Stimulated activated naive CD4-positive, alpha-beta T cell treated with Interleukin-2 at 50 U/mL for 16 hours (primary cell): ENCODE data around the gene STIM1.
A peak's percentile ranks its signal among the peaks of the same experiment; 100 is the strongest.
"Not testable (repeated sequence)": the region's sequence is repeated elsewhere in the genome, so short reads cannot be mapped to it uniquely, and the experiment has no call there.

Source experiments
- DNase-seq: peaks from one replicate; lab custom pipeline; 2025; lab: John Stamatoyannopoulos, UW

Gene STIM1

GRCh38 chr11:3885855-3886254, 30.4 kb downstream of the STIM1 start:
- no peak for DNase-seq

DNA sequence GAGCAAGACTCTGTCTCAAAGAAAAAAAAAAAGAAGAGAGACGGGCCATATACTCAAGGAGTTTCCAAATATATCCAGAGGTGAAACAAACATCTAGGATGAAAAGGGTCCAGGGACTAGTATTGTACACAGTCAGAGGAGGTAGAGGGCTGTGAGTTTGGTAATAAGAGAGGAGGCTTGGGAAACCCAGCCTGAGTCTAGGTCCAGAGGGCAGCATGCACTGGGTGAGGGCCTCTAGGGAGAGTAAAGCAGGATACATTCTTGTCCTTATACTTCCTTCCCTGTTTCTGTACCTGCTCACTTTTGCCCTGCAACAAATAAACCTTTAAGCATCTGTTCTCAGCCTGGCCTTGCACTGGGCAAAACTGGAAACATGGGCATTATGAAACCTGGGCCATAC, 31.5 kb downstream of the STIM1 start:
- DNase-seq = no peak

- no peak for DNase-seq
These were observed 33.4 kb downstream of the STIM1 start for GRCh38 chr11:3888876-3889275.

DNA sequence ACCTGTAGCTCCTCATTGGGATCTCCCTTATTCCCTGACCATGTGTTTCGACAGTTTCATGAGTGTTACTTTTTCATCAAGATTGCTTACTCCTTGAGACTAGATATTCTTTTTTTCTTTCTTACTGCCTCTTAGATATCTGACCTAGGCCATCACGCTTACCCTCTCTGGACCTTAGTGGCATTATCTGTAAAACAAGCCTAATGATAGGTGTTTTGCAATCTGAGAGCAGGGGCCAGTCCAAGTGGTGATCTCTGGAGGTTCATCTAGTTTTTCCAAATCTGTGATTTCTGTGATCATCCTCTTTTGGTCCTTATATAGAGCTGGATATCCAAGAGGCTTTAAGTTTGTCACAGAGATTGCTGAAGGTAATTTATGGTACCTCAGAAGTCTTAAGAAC, 34.5 kb downstream of the STIM1 start:
- DNase-seq = no peak

DNA sequence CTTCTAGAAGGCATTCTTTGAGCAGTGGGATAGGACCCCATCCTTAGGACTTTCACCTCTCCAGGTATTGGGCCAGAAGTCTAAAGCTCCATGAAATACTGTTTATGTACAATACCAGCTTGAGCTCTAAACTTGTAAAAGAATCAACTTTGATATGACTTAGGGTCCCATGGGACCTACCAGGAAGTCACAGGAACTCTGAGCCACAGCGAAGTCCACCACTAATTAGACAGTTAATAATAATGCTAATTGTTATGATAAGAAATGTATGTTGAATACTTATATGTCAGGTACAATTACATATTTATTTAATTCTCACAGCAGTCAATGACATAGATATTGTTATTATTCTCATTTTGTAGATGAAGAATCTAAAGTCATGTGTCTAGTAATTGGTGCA, 35.3 kb downstream of the STIM1 start:
- no peak for DNase-seq

DNA sequence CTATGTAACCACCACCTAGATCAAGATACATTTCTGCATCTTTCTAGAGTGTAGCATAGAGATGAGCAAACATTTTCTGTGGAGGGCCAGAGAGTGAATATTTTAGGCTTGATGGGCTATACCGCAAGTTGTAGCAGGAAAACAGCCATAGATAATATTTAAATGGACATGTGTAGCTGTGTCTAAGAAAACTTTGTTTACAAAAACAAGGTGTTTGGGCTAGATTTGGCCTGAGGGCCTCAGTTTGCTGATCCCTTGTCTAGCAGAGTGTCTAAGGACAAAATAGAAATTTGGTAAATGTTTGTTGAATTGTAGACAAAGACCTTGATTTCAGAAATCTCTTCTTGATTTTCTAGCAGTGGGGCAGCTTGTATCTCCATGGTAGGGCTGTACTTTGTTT, 36.3 kb downstream of the STIM1 start:
- no peak for DNase-seq

DNA sequence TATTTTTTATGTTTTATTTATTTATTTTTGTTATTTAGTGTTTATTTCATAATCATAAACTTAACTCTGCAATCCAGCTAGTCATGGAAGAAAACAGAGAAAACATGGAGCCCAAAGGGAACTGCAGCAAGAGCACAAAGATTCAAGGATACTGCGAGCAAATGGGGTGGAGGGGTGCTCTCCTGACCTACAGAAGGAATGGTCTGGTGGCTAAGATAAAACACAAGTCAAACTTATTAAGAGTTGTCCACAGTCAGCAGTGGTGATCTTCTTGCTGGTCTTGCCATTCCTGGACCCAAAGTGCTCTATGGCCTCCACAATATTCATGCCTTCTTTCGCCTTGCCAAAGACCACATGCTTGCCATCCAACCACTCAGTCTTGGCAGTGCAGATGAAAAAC, 36.7 kb downstream of the STIM1 start:
- no peak for DNase-seq

DNA sequence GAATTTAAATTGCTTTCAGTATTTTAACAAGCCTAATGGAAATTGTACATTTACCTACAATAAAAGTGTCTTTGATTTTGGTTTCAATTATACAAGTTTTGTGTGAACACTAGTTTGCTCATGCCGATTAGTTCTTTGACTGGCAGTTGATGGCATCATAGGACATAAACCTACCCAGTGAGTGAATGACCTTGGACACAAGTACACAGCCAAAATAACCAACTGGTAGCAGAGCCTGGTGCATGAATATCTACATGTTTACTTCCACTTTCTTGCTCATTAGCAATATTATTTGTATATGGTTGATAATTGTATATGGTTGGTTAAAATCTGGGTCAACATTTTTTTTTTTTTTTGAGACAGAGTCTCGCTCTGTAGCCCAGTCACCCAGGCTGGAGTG, 37.8 kb downstream of the STIM1 start:
- no peak for DNase-seq

DNA sequence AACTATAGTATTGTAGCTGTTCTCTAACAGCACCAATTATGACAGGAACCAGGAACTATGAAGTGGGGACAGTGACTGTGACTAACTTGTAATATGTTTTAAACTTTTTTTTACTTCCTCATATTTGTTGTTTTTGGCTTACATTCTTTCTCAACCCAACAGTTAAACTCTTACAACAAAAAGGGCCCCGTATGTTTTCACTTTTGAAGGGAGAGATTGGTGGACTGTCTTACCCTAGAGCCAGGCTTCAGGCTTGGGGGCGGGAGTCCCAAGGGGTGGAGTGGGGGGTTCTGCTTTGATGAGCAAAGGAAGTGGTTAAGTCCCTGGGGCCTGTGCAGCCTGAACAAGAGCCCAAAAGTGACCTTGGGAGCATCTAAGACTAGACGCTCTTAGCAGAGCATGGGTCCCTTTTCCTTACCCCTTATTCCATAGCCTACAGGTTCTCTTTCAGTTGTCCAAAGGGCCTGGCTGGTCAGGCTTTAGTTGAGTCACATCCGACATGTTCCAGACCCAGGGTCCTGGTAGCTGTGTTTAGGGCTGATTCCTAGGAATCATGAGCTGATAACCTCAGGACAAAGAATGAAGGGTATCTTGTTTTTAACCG, 38.8 kb downstream of the STIM1 start:
- DNase-seq = no peak

DNA sequence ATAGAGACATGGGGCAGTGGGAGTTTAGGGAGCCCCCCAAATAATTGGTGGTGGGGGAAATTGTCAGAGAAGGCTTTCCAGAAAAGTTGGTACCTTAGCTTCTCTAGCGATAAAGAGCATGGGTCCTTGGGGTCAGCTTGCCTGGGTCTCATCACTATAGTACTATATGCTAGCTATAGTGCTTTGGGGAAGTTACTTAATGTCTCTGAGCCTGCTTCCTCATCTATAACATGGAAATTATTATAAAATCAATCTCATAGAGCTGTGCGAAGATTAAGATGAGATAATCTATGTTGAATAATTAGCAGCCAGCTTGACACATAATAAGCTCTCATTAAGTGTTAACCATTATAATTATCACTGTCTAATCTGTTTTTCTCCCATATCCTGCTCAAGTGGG, 41.2 kb downstream of the STIM1 start:
- DNase-seq = no peak

DNA sequence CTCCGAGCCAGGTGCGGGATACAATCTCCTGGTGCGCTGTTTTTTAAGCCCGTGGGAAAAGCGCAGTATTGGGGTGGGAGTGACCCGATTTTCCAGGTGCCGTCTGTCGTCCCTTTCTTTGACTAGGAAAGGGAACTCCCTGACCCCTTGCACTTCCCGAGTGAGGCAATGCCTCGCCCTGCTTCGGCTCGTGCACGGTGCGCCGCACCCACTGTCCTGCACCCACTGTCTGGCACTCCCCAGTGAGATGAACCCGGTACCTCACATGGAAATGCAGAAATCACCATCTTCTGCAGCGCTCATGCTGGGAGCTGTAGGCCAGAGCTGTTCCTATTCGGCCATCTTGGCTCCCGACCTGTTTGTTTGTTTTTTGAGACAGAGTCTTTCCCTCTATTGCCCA, 44.8 kb downstream of the STIM1 start:
- DNase-seq = not testable (repeated sequence)

GRCh38 chr11:3901249-3902025, 46.0 kb downstream of the STIM1 start:
- DNase-seq = no peak

DNA sequence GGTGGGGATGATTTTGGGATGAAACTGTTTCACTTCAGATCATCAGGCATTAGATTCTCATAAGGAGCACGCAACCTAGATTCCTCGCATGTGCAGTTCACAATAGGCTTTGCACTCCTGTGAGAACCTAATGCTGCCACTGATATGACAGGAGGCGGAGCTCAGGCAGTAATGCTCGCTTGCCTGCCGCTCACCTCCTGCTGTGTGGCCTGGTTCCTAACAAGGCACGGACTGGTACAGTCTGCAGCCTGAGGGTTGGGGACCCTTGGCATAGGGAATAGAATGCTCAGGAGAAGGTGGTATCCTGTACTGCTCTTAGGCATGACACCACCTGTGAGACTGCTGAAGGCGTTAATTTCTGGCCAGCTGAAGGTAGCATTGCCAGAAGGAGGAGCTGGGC, 47.0 kb downstream of the STIM1 start:
- DNase-seq = no peak

- DNase-seq = no peak
These were observed 47.9 kb downstream of the STIM1 start for GRCh38 chr11:3903207-3903896.

GRCh38 chr11:3904228-3904627, 48.8 kb downstream of the STIM1 start:
- no peak for DNase-seq

DNA sequence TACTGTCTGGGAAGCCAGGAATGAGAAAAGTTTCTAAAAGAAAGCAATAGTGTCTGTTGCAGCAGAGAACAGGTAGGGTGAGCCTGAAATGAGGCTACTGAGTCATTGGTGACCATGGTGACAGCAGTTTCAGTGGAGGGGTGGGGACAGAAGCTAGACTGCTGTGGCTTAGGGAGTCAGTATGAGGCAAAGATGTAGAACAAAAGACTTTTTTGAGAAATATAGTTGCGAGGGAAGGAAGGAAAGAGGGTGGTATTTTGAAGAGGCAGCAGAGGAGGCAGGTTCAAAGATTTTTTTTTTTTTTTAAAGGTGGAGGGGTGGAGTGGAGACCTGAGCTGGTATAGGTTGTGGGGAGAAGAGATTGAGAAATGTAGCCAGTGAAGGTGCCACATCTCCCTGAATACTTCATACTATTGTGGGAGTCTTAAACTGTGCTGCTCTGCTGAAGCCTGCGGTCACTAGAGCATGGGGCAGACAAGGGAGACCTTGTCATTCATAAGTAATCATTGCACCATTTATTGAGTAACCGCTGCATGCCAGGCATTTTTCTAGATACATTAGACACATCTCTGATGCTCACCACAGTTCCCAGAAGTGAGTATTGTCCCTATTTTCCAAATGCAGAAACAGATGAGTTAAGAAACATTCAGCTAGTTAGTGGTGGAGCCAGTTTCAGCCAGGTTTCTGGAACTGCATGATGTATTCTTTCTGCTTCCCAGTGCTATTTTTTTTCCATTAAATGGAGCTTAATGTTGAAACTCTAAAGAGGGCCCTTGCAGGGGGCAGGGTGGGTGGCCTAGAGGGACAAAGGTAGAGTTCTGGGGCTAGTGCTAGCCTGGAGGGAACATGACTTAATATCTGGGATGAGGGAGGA, 49.9 kb downstream of the STIM1 start:
- peak; percentile 66 for DNase-seq

DNA sequence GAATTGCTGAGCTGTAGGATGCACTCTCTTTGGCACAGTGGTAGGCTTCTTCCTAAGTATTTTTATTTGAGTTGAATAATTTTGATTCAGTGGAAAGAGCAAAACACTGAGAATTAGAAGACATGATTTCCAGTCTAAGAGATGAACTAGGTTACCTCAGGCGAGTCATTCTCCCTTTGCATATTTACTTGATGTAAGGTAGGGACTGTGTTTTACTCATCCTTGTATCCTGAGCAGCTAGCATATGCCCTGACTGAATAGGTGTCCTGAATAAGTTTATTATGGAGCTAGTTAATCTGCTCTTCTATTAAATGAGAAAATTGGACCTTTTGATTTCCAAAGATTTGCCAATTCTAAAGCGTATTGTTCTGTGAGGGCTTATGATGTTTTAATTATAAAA, 50.7 kb downstream of the STIM1 start:
- DNase-seq = no peak

- DNase-seq = no peak
These were observed 52.1 kb downstream of the STIM1 start for GRCh38 chr11:3907590-3907989.

DNA sequence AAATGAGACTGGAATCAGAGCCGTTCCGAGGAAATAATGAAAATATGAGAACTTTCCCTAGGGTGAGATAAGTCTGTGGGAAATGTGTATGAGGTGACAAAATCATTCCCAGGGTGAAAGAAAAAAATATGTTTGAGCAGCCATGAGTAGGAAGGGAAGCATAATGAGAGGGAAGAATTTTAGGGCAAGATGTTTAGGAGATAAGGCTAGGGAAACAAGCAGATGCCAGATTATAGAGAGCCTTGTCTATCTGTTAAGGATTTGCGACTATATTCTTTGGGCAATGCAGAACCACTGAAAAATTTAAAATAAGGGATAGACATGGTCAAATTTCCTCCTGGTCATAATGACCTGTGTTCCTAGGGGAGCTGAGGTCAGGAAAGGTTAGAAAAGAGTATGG, 54.4 kb downstream of the STIM1 start:
- DNase-seq = no peak

GRCh38 chr11:3911908-3912505, 56.5 kb downstream of the STIM1 start:
- DNase-seq = no peak

- DNase-seq = no peak
These were observed 58.5 kb downstream of the STIM1 start for GRCh38 chr11:3913921-3914320.

DNA sequence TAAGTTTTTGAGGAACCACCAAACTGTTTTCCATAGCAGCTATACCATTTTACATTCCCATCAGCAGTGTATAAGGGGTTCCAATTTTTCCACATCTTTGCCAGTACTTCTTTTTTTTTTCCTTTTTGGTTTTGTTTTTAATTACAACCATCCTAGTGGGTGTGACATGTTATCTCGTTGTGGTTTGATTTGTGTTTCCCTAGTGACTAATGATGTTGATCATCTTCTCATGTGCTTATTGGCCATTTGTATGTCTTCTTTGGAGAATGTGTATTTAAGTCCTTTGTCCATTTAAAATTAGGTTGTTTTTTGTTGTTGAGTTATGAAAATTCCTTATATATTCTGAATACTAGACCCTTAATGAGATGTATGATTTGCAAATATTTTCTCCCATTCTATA, 59.3 kb downstream of the STIM1 start:
- DNase-seq = no peak
